Measurements from ENCODE around the gene IL27RA. TPM values are rescaled to one million over a fixed set of nuclear protein-coding genes. Genes with fewer than 3 reads are reported as not detected.
A peak's percentile ranks its signal among the peaks of the same experiment; 100 is the strongest.

Gene IL27RA
- total RNA-seq, 1 experiment from 2014 or later: 7.8 TPM

- intact Hi-C loops (cut with micrococcal nuclease; ENCODE audit: unreplicated experiment): loop anchor here (2.0 to 5.0 kb wide), 3 partner anchors 42 to 477 kb away; partner anchors contain the start of genes IL27RA and RFX1
- no peaks in the 10 kb centered on the region for H3K36me3 ChIP-seq (ENCODE audit: low read depth)
- H3K4me2 ChIP-seq: peak overlapping the region; percentile 93
- H3K4me1 ChIP-seq (replicated peaks; ENCODE audit: insufficient read depth): 0 out of 2 replicates have a peak, but pooled peaks cover 10% of the 10 kb centered on the region
- H3K27me3 ChIP-seq (ENCODE audit: insufficient read depth, low read depth): no peaks in the 10 kb centered on the region
- peak overlapping the region; percentile 72 for H3K4me3 ChIP-seq
- H4K20me1 ChIP-seq (ENCODE audit: insufficient read depth): no peaks in the 10 kb centered on the region
- H3K27ac ChIP-seq: no peak overlapping the region
- TSS peak; percentile 53 for BruUV-seq (replicated peaks)
- H3F3A ChIP-seq (ENCODE audit: insufficient read depth, low read depth): peaks cover 29% of the 10 kb centered on the region
- ChIA-PET CTCF (interaction anchor here (0.9 to 1.3 kb wide), 2 partner anchors 181 to 194 kb away, joined by 5 to 6 read pairs; no protein-coding TSS in a partner anchor), POLR2A (ENCODE audit: unreplicated experiment) (interaction anchor here (0.5 kb wide), 1 partner anchor 212 kb away, joined by 8 read pairs; no protein-coding TSS in a partner anchor)
- DNase-seq: peak; percentile 39 to 50
- peak overlapping the region; percentile 83 for H2AFZ ChIP-seq
- H3K79me2 ChIP-seq (ENCODE audit: low read depth): no peaks in the 10 kb centered on the region
- H3K9me3 ChIP-seq (ENCODE audit: insufficient read depth, low read depth): no peaks in the 10 kb centered on the region
- TF ChIP-seq CTCF (conservative IDR thresholded peaks at IDR 0.05) (peak; percentile 38; the same call in 1 of the 2 replicates), EZH2 (IDR thresholded peaks at IDR 0.05; ENCODE audit: low read depth) (no peak)
- no peaks in the 10 kb centered on the region for H3K9me2 ChIP-seq (ENCODE audit: insufficient read depth)
Observed at GRCh38 chr19:14073925-14074838, 42.6 kb downstream of the IL27RA start.

DNA sequence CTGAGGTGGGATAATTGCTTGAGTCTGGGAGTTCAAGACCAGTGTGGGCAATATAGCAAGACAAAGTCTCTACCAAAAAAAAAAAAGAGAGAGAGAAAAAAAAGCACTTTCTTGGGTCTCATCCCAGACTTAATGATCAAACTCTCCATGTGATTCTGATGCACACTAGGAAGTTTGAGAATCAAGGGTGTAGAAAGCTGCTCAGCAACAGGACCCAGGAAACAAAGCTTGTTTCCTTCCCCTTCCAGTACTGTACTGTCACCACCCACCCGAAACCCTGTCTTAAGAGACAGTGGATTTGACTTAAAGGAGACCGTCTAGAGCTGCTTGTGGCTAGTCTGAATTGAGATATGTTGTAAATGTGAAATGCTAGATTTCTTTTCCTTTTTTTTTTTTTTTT is 46.8 kb downstream of the IL27RA start:
- no peaks in the 10 kb centered on the region for H3K9me2 ChIP-seq (ENCODE audit: insufficient read depth)
- ChIA-PET CTCF (interaction anchor here (0.6 to 0.7 kb wide), 4 partner anchors 54 to 304 kb away, joined by 4 to 7 read pairs (median 6); partner anchors contain the start of genes ASF1B and C19orf53), POLR2A (ENCODE audit: unreplicated experiment) (interaction anchor here (0.5 to 0.6 kb wide), 2 partner anchors 71 to 155 kb away, joined by 3 to 6 read pairs; no protein-coding TSS in a partner anchor)
- BruUV-seq (replicated peaks): no TSS peak
- no peaks in the 10 kb centered on the region for H4K20me1 ChIP-seq (ENCODE audit: insufficient read depth)
- H2AFZ ChIP-seq: no peak overlapping the region
- intact Hi-C loops (cut with micrococcal nuclease; ENCODE audit: unreplicated experiment): no loop called here
- H3K79me2 ChIP-seq (ENCODE audit: low read depth): peaks cover 14% of the 10 kb centered on the region
- H3K9me3 ChIP-seq (ENCODE audit: insufficient read depth, low read depth): no peaks in the 10 kb centered on the region
- H3K27ac ChIP-seq: no peak overlapping the region
- H3K4me3 ChIP-seq: no peak overlapping the region
- H3F3A ChIP-seq (ENCODE audit: insufficient read depth, low read depth): peaks cover 15% of the 10 kb centered on the region; the same call in 1 of the 2 replicates
- H3K36me3 ChIP-seq (ENCODE audit: low read depth): no peaks in the 10 kb centered on the region
- H3K27me3 ChIP-seq (ENCODE audit: insufficient read depth, low read depth): no peaks in the 10 kb centered on the region
- H3K4me1 ChIP-seq (replicated peaks; ENCODE audit: insufficient read depth): peaks cover 26% of the 10 kb centered on the region
- TF ChIP-seq CTCF (conservative IDR thresholded peaks at IDR 0.05): no peak
- TF ChIP-seq EZH2 (IDR thresholded peaks at IDR 0.05; ENCODE audit: low read depth): no peak
- no peak for DNase-seq
- no peak overlapping the region for H3K4me2 ChIP-seq
